Heart left ventricle (tissue), 13 donors: Measurements from ENCODE around the gene LRRC18.

Source experiments
- POLR2A ChIP-seq, 2 donors: fragments of 450-650 bp; IDR thresholded peaks; one replicate each; pipeline ENCODE4 v1.6.1; 2017; ENCODE audit warnings: antibody characterized with exemption in 2 of 2, mild to moderate bottlenecking in 2 of 2, moderate library complexity in 2 of 2
- TF ChIP-seq, protein P1 (sequence below), 12 donors: fragments of 200-600 bp; sonication (generic) in 4 of 12; IDR thresholded peaks; one replicate each; pipeline versions ENCODE4 v1.5.0 to v1.8.0; 2018 to 2022; ENCODE audit warnings: antibody characterized with exemption in 12 of 12, mild to moderate bottlenecking in 5 of 12
- donor health status: ischemic (EF 13 %, LVEDD 7.1; RV severe dilation, severe dysfunction).
- donor health status: DM: no; HTN: yes; CAD: no.
- donor health status: DM: no; HTN: no; CAD: no.
- donor health status: ischemic (EF 25% LVEDD 6.9; RV normal size, moderate dysfunction).
- donor health status: ischemic (EF 25% LVEDD 5.7; RV mildly dilated, moderate dysfunction).
- donor health status: ischemic (EF 35%, LVEDD 5.7; RV mildly dilated, moderate dysfunction).
- donor health status: nonischemic (EF 11% LVEDD 7.7; RV severe dilation, severe dysfunction).
- donor health status: DM: yes; HTN: yes; CAD: no.
- donor health status: PGD.
- donor health status: ischemic (EF 29% LVEDD 5.4; RV normal size, mild dysfunction).
- donor health status: nonischemic (EF 23%, LVEDD 6.1; RV moderate dilation, normal function).

DNA sequence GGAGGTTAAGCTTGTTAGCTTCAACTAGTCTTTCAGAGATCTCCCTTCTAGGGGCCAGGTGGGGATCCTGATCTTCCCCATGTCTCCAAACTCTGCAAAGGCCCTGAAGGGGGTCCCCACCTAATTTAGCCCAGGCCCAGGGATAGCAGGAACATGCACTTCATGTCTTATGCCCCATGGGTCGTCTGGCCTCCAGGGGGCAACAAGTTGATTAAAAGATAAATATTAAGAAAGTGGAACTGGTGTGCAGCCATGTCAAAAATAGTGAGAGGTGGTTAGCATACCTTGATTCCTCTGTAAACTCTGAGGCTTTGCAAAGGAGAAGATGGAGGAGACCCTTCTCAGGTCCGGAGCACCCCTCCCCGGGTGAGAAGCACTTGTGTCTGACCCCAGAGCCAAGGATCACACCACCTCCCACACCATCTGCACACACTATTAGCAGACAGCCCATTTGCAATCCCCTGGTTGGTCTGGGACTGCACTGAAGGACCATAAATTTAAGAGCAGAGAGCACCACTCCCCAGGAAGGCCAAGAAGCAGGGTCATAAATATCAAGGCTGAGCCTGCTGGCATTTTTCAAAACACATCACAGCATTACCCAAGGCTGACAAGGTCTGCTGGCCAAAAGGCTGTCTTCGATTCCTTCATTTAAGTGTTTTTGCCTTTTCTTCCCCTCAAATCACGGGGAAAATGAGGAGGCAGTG, 44.2 kb upstream of the LRRC18 start:
- TF ChIP-seq, protein P1, sequence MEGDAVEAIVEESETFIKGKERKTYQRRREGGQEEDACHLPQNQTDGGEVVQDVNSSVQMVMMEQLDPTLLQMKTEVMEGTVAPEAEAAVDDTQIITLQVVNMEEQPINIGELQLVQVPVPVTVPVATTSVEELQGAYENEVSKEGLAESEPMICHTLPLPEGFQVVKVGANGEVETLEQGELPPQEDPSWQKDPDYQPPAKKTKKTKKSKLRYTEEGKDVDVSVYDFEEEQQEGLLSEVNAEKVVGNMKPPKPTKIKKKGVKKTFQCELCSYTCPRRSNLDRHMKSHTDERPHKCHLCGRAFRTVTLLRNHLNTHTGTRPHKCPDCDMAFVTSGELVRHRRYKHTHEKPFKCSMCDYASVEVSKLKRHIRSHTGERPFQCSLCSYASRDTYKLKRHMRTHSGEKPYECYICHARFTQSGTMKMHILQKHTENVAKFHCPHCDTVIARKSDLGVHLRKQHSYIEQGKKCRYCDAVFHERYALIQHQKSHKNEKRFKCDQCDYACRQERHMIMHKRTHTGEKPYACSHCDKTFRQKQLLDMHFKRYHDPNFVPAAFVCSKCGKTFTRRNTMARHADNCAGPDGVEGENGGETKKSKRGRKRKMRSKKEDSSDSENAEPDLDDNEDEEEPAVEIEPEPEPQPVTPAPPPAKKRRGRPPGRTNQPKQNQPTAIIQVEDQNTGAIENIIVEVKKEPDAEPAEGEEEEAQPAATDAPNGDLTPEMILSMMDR (IDR thresholded peaks at IDR 0.05) = no peak
- no peak for TF ChIP-seq POLR2A (IDR thresholded peaks at IDR 0.05)
